ENCODE measurements around the gene MBNL3. TPM values are rescaled to one million over a fixed set of nuclear protein-coding genes. Genes with fewer than 3 reads are reported as not detected.

MBNL3 gene
- total RNA-seq, 1 experiment from 2014 or later: 22.2 TPM

DNA sequence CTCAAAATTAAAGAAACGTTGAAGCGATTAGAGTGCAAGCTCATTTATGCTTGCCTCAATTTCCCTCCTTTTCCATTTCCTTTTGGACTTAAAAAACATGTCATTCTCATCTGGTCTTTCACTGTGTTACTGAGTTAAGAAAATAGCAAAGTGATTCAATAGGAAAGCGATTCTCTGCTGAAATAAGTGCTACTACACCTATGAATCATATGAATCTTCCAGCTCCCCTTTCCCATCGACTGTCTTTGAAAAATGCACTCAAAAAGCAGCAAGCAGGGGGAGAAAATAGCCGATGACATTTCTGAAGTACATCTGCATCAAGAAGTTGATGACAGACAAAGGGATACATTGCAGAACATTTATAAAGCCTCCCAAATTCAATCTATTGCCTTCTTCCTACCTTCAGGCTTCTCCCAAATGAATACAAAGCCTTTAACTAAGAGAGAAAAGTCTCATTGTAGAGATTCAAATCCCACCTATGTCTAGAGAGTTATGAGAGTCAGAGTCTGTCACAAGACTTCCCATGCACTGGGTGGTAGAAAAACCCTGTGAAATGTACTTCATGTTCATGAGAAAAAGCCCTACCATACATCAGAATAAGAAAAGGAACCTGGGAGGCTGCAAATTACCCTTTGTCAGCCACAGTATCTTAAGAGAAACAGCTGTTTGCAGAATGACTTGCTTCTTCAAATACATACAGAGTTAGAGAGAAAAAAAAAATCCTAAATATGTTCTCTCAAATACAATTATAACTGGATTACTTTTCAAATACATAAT lies 78.9 kb downstream of the MBNL3 start:
- H3K36me3 ChIP-seq (ENCODE audit: insufficient read depth, low read length): no peaks in the 10 kb centered on the region
- no peaks in the 10 kb centered on the region for H3K27me3 ChIP-seq (ENCODE audit: low read length)
- no peaks in the 10 kb centered on the region for H4K20me1 ChIP-seq (ENCODE audit: insufficient read depth, low read depth, low read length)
- DNase-seq: no peak
- no peaks in the 10 kb centered on the region for H3K79me2 ChIP-seq (ENCODE audit: low read length)
- no peaks in the 10 kb centered on the region for H3K9me2 ChIP-seq (replicated peaks; ENCODE audit: insufficient read depth, low read length)
- no peak overlapping the region for H2AFZ ChIP-seq (ENCODE audit: low read length)
- no peaks in the 10 kb centered on the region for H3K9me3 ChIP-seq (ENCODE audit: low read length)
- H3K9ac ChIP-seq (ENCODE audit: low read length): no peak overlapping the region
- H3K4me2 ChIP-seq (ENCODE audit: low read depth, low read length, poor library complexity, severe bottlenecking): no peak overlapping the region
- no peak overlapping the region for H3K4me3 ChIP-seq (ENCODE audit: low read length)
- H3K4me1 ChIP-seq (ENCODE audit: low read length): no peaks in the 10 kb centered on the region
- H3K27ac ChIP-seq (ENCODE audit: low read length): no peak overlapping the region

GRCh38 chrX:132407691-132408090 lies 81.1 kb downstream of the MBNL3 start:
- no peak for DNase-seq
- H3K4me1 ChIP-seq (ENCODE audit: low read length): no peaks in the 10 kb centered on the region
- H4K20me1 ChIP-seq (ENCODE audit: insufficient read depth, low read depth, low read length): no peaks in the 10 kb centered on the region
- no peak overlapping the region for H3K27ac ChIP-seq (ENCODE audit: low read length)
- H3K9me3 ChIP-seq (ENCODE audit: low read length): no peaks in the 10 kb centered on the region
- no peak overlapping the region for H3K4me2 ChIP-seq (ENCODE audit: low read depth, low read length, poor library complexity, severe bottlenecking)
- H3K9ac ChIP-seq (ENCODE audit: low read length): no peak overlapping the region
- no peaks in the 10 kb centered on the region for H3K36me3 ChIP-seq (ENCODE audit: insufficient read depth, low read length)
- no peak overlapping the region for H3K4me3 ChIP-seq (ENCODE audit: low read length)
- H3K9me2 ChIP-seq (replicated peaks; ENCODE audit: insufficient read depth, low read length): no peaks in the 10 kb centered on the region
- H3K79me2 ChIP-seq (ENCODE audit: low read length): no peaks in the 10 kb centered on the region
- no peaks in the 10 kb centered on the region for H3K27me3 ChIP-seq (ENCODE audit: low read length)
- H2AFZ ChIP-seq (ENCODE audit: low read length): no peak overlapping the region

DNA sequence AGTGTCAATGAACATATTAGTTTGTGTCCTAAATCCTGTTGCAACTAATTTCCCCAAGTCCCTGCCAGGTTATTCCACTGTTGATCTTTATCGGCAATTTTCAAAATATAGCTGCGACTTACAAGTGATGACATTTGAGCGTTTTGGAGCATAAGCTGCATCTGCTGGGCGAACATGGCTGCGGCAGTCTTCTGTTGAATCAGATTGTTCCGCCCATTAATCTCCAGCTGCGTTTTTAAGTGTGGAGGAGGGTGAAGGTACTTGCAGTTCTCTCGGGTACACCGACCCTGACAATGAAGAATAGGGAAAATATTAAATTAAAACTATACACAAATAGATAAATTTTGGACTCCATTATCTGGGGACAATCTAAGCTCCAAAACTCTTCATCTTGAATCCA lies 82.7 kb downstream of the MBNL3 start:
- no peak overlapping the region for H3K27ac ChIP-seq (ENCODE audit: low read length)
- H3K9me2 ChIP-seq (replicated peaks; ENCODE audit: insufficient read depth, low read length): no peaks in the 10 kb centered on the region
- no peak overlapping the region for H2AFZ ChIP-seq (ENCODE audit: low read length)
- no peak overlapping the region for H3K4me3 ChIP-seq (ENCODE audit: low read length)
- DNase-seq: no peak
- H3K9me3 ChIP-seq (ENCODE audit: low read length): no peaks in the 10 kb centered on the region
- no peak overlapping the region for H3K9ac ChIP-seq (ENCODE audit: low read length)
- no peaks in the 10 kb centered on the region for H4K20me1 ChIP-seq (ENCODE audit: insufficient read depth, low read depth, low read length)
- H3K27me3 ChIP-seq (ENCODE audit: low read length): no peaks in the 10 kb centered on the region
- no peaks in the 10 kb centered on the region for H3K4me1 ChIP-seq (ENCODE audit: low read length)
- no peak overlapping the region for H3K4me2 ChIP-seq (ENCODE audit: low read depth, low read length, poor library complexity, severe bottlenecking)
- no peaks in the 10 kb centered on the region for H3K36me3 ChIP-seq (ENCODE audit: insufficient read depth, low read length)
- no peaks in the 10 kb centered on the region for H3K79me2 ChIP-seq (ENCODE audit: low read length)

GRCh38 chrX:132404266-132404665 lies 84.6 kb downstream of the MBNL3 start:
- no peaks in the 10 kb centered on the region for H3K27me3 ChIP-seq (ENCODE audit: low read length)
- H3K79me2 ChIP-seq (ENCODE audit: low read length): no peaks in the 10 kb centered on the region
- H3K9me2 ChIP-seq (replicated peaks; ENCODE audit: insufficient read depth, low read length): no peaks in the 10 kb centered on the region
- no peaks in the 10 kb centered on the region for H4K20me1 ChIP-seq (ENCODE audit: insufficient read depth, low read depth, low read length)
- no peaks in the 10 kb centered on the region for H3K9me3 ChIP-seq (ENCODE audit: low read length)
- no peak overlapping the region for H3K4me2 ChIP-seq (ENCODE audit: low read depth, low read length, poor library complexity, severe bottlenecking)
- no peaks in the 10 kb centered on the region for H3K4me1 ChIP-seq (ENCODE audit: low read length)
- no peak overlapping the region for H3K4me3 ChIP-seq (ENCODE audit: low read length)
- no peak for DNase-seq
- H3K9ac ChIP-seq (ENCODE audit: low read length): no peak overlapping the region
- no peak overlapping the region for H3K27ac ChIP-seq (ENCODE audit: low read length)
- H3K36me3 ChIP-seq (ENCODE audit: insufficient read depth, low read length): no peaks in the 10 kb centered on the region
- H2AFZ ChIP-seq (ENCODE audit: low read length): no peak overlapping the region

DNA sequence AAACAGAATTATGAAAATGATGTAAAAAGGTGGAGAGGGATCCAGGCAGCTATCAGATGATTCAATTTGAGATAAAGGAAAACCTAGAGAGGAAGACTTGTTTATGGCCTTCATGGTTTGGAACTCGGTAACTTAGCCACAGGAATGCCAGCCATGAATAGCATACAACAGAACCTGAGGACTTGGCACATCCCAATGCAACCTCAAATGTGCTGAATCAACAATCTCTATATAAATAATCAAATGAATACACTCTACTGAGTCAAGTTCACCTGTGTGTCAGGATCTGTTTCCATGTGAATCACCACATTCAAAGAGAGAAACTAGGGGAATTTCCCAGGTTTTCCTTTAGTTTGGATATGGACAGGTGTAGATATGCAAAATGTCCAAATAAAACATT lies 86.9 kb downstream of the MBNL3 start:
- no peaks in the 10 kb centered on the region for H3K79me2 ChIP-seq (ENCODE audit: low read length)
- H4K20me1 ChIP-seq (ENCODE audit: insufficient read depth, low read depth, low read length): no peaks in the 10 kb centered on the region
- no peak overlapping the region for H3K27ac ChIP-seq (ENCODE audit: low read length)
- no peaks in the 10 kb centered on the region for H3K27me3 ChIP-seq (ENCODE audit: low read length)
- H3K4me3 ChIP-seq (ENCODE audit: low read length): no peak overlapping the region
- no peaks in the 10 kb centered on the region for H3K4me1 ChIP-seq (ENCODE audit: low read length)
- no peaks in the 10 kb centered on the region for H3K9me2 ChIP-seq (replicated peaks; ENCODE audit: insufficient read depth, low read length)
- H3K9ac ChIP-seq (ENCODE audit: low read length): no peak overlapping the region
- no peaks in the 10 kb centered on the region for H3K9me3 ChIP-seq (ENCODE audit: low read length)
- H3K4me2 ChIP-seq (ENCODE audit: low read depth, low read length, poor library complexity, severe bottlenecking): no peak overlapping the region
- H2AFZ ChIP-seq (ENCODE audit: low read length): no peak overlapping the region
- H3K36me3 ChIP-seq (ENCODE audit: insufficient read depth, low read length): no peaks in the 10 kb centered on the region
- no peak for DNase-seq

DNA sequence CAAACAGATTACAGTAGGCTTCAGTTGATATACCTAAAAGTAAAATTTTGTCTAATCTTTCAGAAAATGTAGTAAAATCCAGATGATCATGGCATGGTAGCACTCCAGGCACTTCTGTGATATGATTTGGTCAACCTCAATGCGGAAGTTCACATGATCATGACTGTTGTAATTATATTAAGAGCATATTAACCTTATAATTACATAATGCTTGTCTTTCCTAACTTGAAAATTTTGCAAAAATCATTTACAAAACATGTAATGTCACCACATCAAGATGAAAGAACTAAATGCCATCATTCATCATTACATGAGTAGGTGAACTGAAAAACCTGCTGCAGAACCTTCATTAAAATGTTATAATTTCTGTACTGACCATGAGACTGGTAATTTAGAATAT lies 88.1 kb downstream of the MBNL3 start:
- H3K27me3 ChIP-seq (ENCODE audit: low read length): no peaks in the 10 kb centered on the region
- no peak overlapping the region for H3K9ac ChIP-seq (ENCODE audit: low read length)
- no peak overlapping the region for H3K4me2 ChIP-seq (ENCODE audit: low read depth, low read length, poor library complexity, severe bottlenecking)

GRCh38 chrX:132395645-132396044 lies 93.2 kb downstream of the MBNL3 start:
- H3K4me3 ChIP-seq (ENCODE audit: low read length): no peak overlapping the region
- no peaks in the 10 kb centered on the region for H3K9me2 ChIP-seq (replicated peaks; ENCODE audit: insufficient read depth, low read length)
- no peak for DNase-seq
- H3K27me3 ChIP-seq (ENCODE audit: low read length): no peaks in the 10 kb centered on the region
- no peak overlapping the region for H3K4me2 ChIP-seq (ENCODE audit: low read depth, low read length, poor library complexity, severe bottlenecking)
- H4K20me1 ChIP-seq (ENCODE audit: insufficient read depth, low read depth, low read length): no peaks in the 10 kb centered on the region
- no peaks in the 10 kb centered on the region for H3K4me1 ChIP-seq (ENCODE audit: low read length)
- H3K9me3 ChIP-seq (ENCODE audit: low read length): no peaks in the 10 kb centered on the region
- no peaks in the 10 kb centered on the region for H3K79me2 ChIP-seq (ENCODE audit: low read length)
- no peaks in the 10 kb centered on the region for H3K36me3 ChIP-seq (ENCODE audit: insufficient read depth, low read length)
- no peak overlapping the region for H2AFZ ChIP-seq (ENCODE audit: low read length)
- H3K27ac ChIP-seq (ENCODE audit: low read length): no peak overlapping the region
- no peak overlapping the region for H3K9ac ChIP-seq (ENCODE audit: low read length)

More for the DNA sequence above, 88.1 kb downstream of the MBNL3 start:
- no peaks in the 10 kb centered on the region for H3K9me2 ChIP-seq (replicated peaks; ENCODE audit: insufficient read depth, low read length)
- no peaks in the 10 kb centered on the region for H4K20me1 ChIP-seq (ENCODE audit: insufficient read depth, low read depth, low read length)
- no peaks in the 10 kb centered on the region for H3K79me2 ChIP-seq (ENCODE audit: low read length)
- H3K36me3 ChIP-seq (ENCODE audit: insufficient read depth, low read length): no peaks in the 10 kb centered on the region
- no peak for DNase-seq
- no peak overlapping the region for H2AFZ ChIP-seq (ENCODE audit: low read length)
- no peak overlapping the region for H3K27ac ChIP-seq (ENCODE audit: low read length)
- H3K4me1 ChIP-seq (ENCODE audit: low read length): no peaks in the 10 kb centered on the region
- H3K4me3 ChIP-seq (ENCODE audit: low read length): no peak overlapping the region
- H3K9me3 ChIP-seq (ENCODE audit: low read length): no peaks in the 10 kb centered on the region

- Histone ChIP-seq H4K20me1 (ENCODE audit: insufficient read depth, low read depth, low read length) (no peaks in the 10 kb centered on the region), H3K4me2 (ENCODE audit: low read depth, low read length, poor library complexity, severe bottlenecking) (no peak overlapping the region), H3K79me2 (ENCODE audit: low read length) (no peaks in the 10 kb centered on the region), H3K9me2 (replicated peaks; ENCODE audit: insufficient read depth, low read length) (no peaks in the 10 kb centered on the region), H3K4me1 (ENCODE audit: low read length) (no peaks in the 10 kb centered on the region), H3K9me3 (ENCODE audit: low read length) (no peaks in the 10 kb centered on the region), H3K9ac (ENCODE audit: low read length) (no peak overlapping the region), H3K27ac (ENCODE audit: low read length) (no peak overlapping the region), H3K36me3 (ENCODE audit: insufficient read depth, low read length) (no peaks in the 10 kb centered on the region), H3K4me3 (ENCODE audit: low read length) (no peak overlapping the region), H3K27me3 (ENCODE audit: low read length) (no peaks in the 10 kb centered on the region), H2AFZ (ENCODE audit: low read length) (no peak overlapping the region)
- DNase-seq: no peak
Observed at GRCh38 chrX:132395026-132395425, 93.8 kb downstream of the MBNL3 start.

Data from Karpas-422 (cell line).